ENCODE measurements around the gene DPP8.

The DPP8 gene

GRCh38 chr15:65423150-65423975, 94.1 kb downstream of the DPP8 start:
- Mint-ChIP-seq H3K4me3 (peak overlapping the region; percentile 88), H3K27ac (peak overlapping the region; percentile 50), H3K36me3 (peaks cover 4% of the 10 kb centered on the region), H3K9me3 (no peaks in the 10 kb centered on the region), H3K27me3 (peaks cover 76% of the 10 kb centered on the region), H3K4me1 (peaks cover 16% of the 10 kb centered on the region)
- ATAC-seq = no peak

GRCh38 chr15:65421360-65422215, 95.9 kb downstream of the DPP8 start:
- Mint-ChIP-seq H3K27ac (no peak overlapping the region), H3K4me3 (peak overlapping the region; percentile 83), H3K36me3 (peaks cover 4% of the 10 kb centered on the region), H3K9me3 (no peaks in the 10 kb centered on the region), H3K4me1 (peaks cover 16% of the 10 kb centered on the region), H3K27me3 (peaks cover 91% of the 10 kb centered on the region)
- peak; percentile 52 for ATAC-seq

- ATAC-seq = no peak
- Mint-ChIP-seq H3K4me3 (peak overlapping the region; percentile 3), H3K9me3 (no peaks in the 10 kb centered on the region), H3K4me1 (peaks cover 16% of the 10 kb centered on the region), H3K27me3 (peaks cover 90% of the 10 kb centered on the region), H3K27ac (no peak overlapping the region), H3K36me3 (peaks cover 4% of the 10 kb centered on the region)
Observed at GRCh38 chr15:65420975-65421359, 96.5 kb downstream of the DPP8 start.

DNA sequence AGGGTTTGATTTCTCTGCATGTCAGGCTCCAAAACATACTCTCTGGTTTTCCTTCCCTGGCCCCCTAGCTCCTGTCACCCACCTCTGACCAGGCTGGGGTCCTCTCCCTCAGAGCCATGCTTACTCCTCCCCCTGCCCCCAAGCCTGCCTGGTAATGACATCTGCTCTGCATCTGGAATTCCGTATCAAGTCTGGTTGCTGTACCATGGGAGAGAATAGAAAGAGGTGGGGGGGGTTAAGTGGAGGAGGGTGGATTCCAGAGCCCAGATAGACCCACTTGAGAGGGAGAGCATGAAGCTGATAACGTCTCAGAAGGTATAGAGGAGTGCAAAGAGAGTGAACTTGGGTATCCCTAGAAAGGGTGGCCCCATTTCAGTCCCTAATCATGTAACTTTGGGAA, 98.9 kb downstream of the DPP8 start:
- H3K27me3 Mint-ChIP-seq = peaks cover 66% of the 10 kb centered on the region
- no peak overlapping the region for H3K4me3 Mint-ChIP-seq
- peaks cover 16% of the 10 kb centered on the region for H3K4me1 Mint-ChIP-seq
- no peak overlapping the region for H3K27ac Mint-ChIP-seq
- no peak for ATAC-seq
- H3K9me3 Mint-ChIP-seq = no peaks in the 10 kb centered on the region
- H3K36me3 Mint-ChIP-seq = peaks cover 4% of the 10 kb centered on the region

GRCh38 chr15:65416845-65417416, 100.6 kb downstream of the DPP8 start:
- no peak overlapping the region for H3K27ac Mint-ChIP-seq
- peaks cover 50% of the 10 kb centered on the region for H3K27me3 Mint-ChIP-seq
- peaks cover 5% of the 10 kb centered on the region for H3K4me1 Mint-ChIP-seq
- no peaks in the 10 kb centered on the region for H3K36me3 Mint-ChIP-seq
- no peak for ATAC-seq
- H3K4me3 Mint-ChIP-seq = no peak overlapping the region
- H3K9me3 Mint-ChIP-seq = no peaks in the 10 kb centered on the region

GRCh38 chr15:65414841-65415621, 102.5 kb downstream of the DPP8 start:
- Mint-ChIP-seq H3K4me1 (peaks cover 15% of the 10 kb centered on the region), H3K4me3 (no peak overlapping the region), H3K27ac (no peak overlapping the region), H3K27me3 (peaks cover 45% of the 10 kb centered on the region), H3K36me3 (no peaks in the 10 kb centered on the region), H3K9me3 (no peaks in the 10 kb centered on the region)
- ATAC-seq = no peak

DNA sequence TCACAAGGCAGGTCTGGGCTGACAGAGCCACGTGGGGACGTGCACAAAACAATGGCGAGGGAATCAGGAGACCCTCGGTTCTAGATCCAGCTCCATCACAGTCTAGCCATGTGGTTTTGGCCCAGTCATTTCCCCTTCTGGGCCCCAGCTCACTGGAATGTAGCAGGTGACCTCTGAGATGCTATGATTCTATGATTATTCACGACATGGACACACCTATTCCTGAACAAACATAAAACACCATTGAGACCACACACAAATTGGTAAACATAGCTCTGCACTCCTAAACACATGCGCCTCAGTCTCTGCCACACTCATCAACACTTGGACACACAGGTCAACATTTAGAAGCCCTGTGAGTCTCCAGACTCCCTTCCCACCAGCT, 103.7 kb downstream of the DPP8 start:
- Mint-ChIP-seq H3K4me1 (peaks cover 28% of the 10 kb centered on the region), H3K4me3 (no peak overlapping the region), H3K36me3 (no peaks in the 10 kb centered on the region)

GRCh38 chr15:65413051-65413759, 104.3 kb downstream of the DPP8 start:
- ATAC-seq = no peak
- Mint-ChIP-seq H3K4me3 (no peak overlapping the region), H3K27me3 (peaks cover 42% of the 10 kb centered on the region), H3K36me3 (no peaks in the 10 kb centered on the region), H3K4me1 (peaks cover 31% of the 10 kb centered on the region), H3K27ac (no peak overlapping the region), H3K9me3 (no peaks in the 10 kb centered on the region)

More for the DNA sequence above, 103.7 kb downstream of the DPP8 start:
- H3K9me3 Mint-ChIP-seq = no peaks in the 10 kb centered on the region
- no peak overlapping the region for H3K27ac Mint-ChIP-seq
- no peak for ATAC-seq
- H3K27me3 Mint-ChIP-seq = peaks cover 47% of the 10 kb centered on the region

DNA sequence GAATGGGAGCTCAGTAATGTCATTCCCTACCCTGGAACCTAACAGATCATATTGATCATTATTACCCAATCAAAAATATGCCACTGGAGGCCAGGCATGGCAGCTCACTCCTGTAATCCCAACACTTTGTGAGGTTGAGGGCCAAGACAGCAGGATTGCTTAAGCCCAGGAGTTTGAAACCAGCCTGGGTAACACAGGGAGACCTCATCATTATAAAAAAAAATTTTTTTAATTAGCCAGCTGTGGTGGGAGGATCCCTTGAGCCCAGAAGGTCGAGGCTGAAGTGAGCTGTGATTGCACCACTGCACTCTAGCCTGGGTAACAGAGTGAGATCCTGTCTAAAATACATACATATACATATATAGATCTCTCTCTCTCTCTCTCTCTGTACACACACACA, 104.9 kb downstream of the DPP8 start:
- Mint-ChIP-seq H3K4me3 (no peak overlapping the region), H3K4me1 (peaks cover 31% of the 10 kb centered on the region), H3K27ac (no peak overlapping the region), H3K9me3 (no peaks in the 10 kb centered on the region), H3K27me3 (peaks cover 38% of the 10 kb centered on the region), H3K36me3 (no peaks in the 10 kb centered on the region)
- no peak for ATAC-seq

GRCh38 chr15:65411465-65412071, 105.9 kb downstream of the DPP8 start:
- ATAC-seq = no peak
- Mint-ChIP-seq H3K36me3 (no peaks in the 10 kb centered on the region), H3K27me3 (peaks cover 30% of the 10 kb centered on the region), H3K4me1 (peaks cover 31% of the 10 kb centered on the region), H3K9me3 (no peaks in the 10 kb centered on the region), H3K27ac (no peak overlapping the region), H3K4me3 (no peak overlapping the region)

- no peak overlapping the region for H3K4me3 Mint-ChIP-seq
- H3K27me3 Mint-ChIP-seq = peaks cover 31% of the 10 kb centered on the region
- no peak overlapping the region for H3K27ac Mint-ChIP-seq
- ATAC-seq = no peak
- peaks cover 31% of the 10 kb centered on the region for H3K4me1 Mint-ChIP-seq
- H3K36me3 Mint-ChIP-seq = no peaks in the 10 kb centered on the region
- no peaks in the 10 kb centered on the region for H3K9me3 Mint-ChIP-seq
Observed at GRCh38 chr15:65410972-65411371, 106.5 kb downstream of the DPP8 start.

DNA sequence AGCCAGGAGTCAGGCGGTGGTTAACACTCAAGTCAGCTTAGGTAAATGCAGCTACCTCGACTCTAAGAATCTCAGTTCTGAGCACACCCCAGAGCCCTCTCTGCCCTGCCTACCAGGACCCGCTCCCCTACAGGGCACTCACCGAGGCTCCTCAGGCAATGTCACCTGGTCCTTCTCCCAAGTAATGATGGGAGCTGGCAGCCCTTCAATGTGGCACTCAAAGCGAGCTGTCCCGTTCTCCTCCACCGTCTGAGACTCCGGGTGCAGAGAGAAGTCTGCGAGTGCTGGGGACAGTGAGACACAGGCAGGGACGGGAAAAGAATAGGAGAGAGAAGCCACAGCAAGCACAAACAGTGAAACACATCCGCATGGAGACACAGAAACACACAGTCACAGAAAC, 107.5 kb downstream of the DPP8 start:
- no peaks in the 10 kb centered on the region for H3K9me3 Mint-ChIP-seq
- H3K4me3 Mint-ChIP-seq = no peak overlapping the region
- ATAC-seq = no peak
- no peak overlapping the region for H3K27ac Mint-ChIP-seq
- H3K27me3 Mint-ChIP-seq = peaks cover 37% of the 10 kb centered on the region
- no peaks in the 10 kb centered on the region for H3K36me3 Mint-ChIP-seq
- peaks cover 31% of the 10 kb centered on the region for H3K4me1 Mint-ChIP-seq

DNA sequence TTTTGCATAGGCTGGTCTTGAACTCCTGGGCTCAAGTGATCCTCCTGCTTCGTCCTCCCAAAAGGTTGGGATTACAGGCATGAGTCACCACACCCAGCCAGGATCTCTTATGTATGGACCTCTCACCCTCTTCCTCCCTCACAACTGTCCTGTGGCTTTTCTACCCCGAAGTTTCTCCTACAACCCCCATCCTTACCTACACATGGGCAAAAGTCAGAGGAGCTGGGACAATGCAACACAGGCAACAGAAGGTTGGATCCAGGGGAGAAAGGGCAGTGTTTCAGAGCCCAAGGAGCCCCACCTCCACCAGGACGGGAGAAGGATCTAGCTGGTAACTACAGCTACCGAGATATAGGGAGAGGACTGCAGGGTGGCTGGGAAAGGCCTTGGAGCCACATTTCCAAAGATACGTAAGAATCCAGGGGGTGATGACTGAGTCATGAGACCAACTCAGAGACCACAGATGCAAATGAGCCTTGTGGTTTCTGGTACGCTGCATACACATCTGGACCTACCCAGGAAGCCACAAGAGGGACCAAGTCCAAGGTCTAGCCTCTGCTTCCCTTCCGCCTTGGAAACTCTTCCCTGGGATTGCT, 108.4 kb downstream of the DPP8 start:
- no peaks in the 10 kb centered on the region for H3K36me3 Mint-ChIP-seq

More for the DNA sequence above, 108.4 kb downstream of the DPP8 start:
- Mint-ChIP-seq H3K9me3 (no peaks in the 10 kb centered on the region), H3K4me1 (peaks cover 31% of the 10 kb centered on the region), H3K4me3 (no peak overlapping the region), H3K27me3 (peaks cover 43% of the 10 kb centered on the region), H3K27ac (peak overlapping the region; percentile 14)
- ATAC-seq = peak; percentile 58
